KBM-7 (cell line): ENCODE results near the gene ATP6V1A.

Experiments used
- DNase-seq: peaks from one replicate; pipeline ENCODE4 v3.0.0-alpha.2; 2015
- in situ Hi-C: fragments of 300-500 bp; cut with MboI; formaldehyde crosslinking; loops from 2 replicates; pipeline ENCODE4 v1.14.3; 2020; ENCODE audit warnings: low sequenced_read_pairs, low pct_unique_long_range_greater_than_20kb, mixed read lengths

ATP6V1A gene

DNA sequence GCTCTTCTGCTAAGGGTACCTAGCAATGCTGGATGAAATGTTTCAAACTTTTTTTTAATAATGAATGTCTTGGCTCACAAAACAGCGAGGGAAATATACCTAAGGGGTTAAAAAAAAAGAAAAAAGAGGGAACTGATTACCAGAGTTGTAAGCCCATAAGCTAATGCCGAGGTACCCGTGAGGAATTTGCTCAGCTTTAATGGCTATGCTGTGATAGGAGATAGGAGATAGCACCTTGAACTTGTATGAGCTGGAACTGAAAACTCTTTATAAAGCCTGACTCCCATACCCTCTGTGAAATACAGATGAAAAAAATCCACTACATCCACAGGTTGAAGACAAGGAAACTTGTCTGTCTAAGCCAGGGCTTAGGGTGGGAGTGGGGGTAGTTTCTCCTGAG lies 105.7 kb downstream of the ATP6V1A start:
- in situ Hi-C loops: no loop called here

More for the DNA sequence above, 105.7 kb downstream of the ATP6V1A start:
- no peak for DNase-seq
